ENCODE data around the gene PRPF38A.
A peak's percentile ranks its signal among the peaks of the same experiment; 100 is the strongest.

PRPF38A gene

GRCh38 chr1:52404116-52404974 lies at the start of gene PRPF38A, which contains the start of gene ORC1:
Gene PRPF38A (plus strand): TSS chr1:52404602. CDS start chr1:52404750, 148 bp downstream.
Gene ORC1 (minus strand): TSS chr1:52404423. CDS start chr1:52402223, 2,200 bp downstream.
- H3K27me3 ChIP-seq (ENCODE audit: control insufficient read depth, insufficient read depth, low read length) = no peaks in the 10 kb centered on the region
- no peaks in the 10 kb centered on the region for H3K9me3 ChIP-seq (ENCODE audit: control insufficient read depth, low read length)
- peak within 1 kb of the TSS; percentile 91 for H3K4me3 ChIP-seq (ENCODE audit: low read length)
- H3K9ac ChIP-seq (ENCODE audit: low read length) = peak within 1 kb of the TSS; percentile 94
- peaks cover 12% of the 10 kb centered on the region for H3K4me1 ChIP-seq (ENCODE audit: control insufficient read depth, insufficient read depth, low read length)
- H3K36me3 ChIP-seq (ENCODE audit: control insufficient read depth, insufficient read depth, low read length) = no peaks in the 10 kb centered on the region

- no peak overlapping the region for H3K9ac ChIP-seq (ENCODE audit: low read length)
- H3K36me3 ChIP-seq (ENCODE audit: control insufficient read depth, insufficient read depth, low read length) = peaks cover 47% of the 10 kb centered on the region
Observed at GRCh38 chr1:52355436-52355835, 49.0 kb upstream of the PRPF38A start.

GRCh38 chr1:52355847-52356505 lies 48.4 kb upstream of the PRPF38A start:
- no peaks in the 10 kb centered on the region for H3K9me3 ChIP-seq (ENCODE audit: control insufficient read depth, low read length)
- peaks cover 52% of the 10 kb centered on the region for H3K36me3 ChIP-seq (ENCODE audit: control insufficient read depth, insufficient read depth, low read length)
- H3K4me3 ChIP-seq (ENCODE audit: low read length) = no peak overlapping the region
- H3K9ac ChIP-seq (ENCODE audit: low read length) = no peak overlapping the region
- H3K27me3 ChIP-seq (ENCODE audit: control insufficient read depth, insufficient read depth, low read length) = no peaks in the 10 kb centered on the region
- H3K4me1 ChIP-seq (ENCODE audit: control insufficient read depth, insufficient read depth, low read length) = no peaks in the 10 kb centered on the region

More at GRCh38 chr1:52355436-52355835, 49.0 kb upstream of the PRPF38A start:
- Histone ChIP-seq H3K4me1 (ENCODE audit: control insufficient read depth, insufficient read depth, low read length) (peaks cover 5% of the 10 kb centered on the region), H3K9me3 (ENCODE audit: control insufficient read depth, low read length) (no peaks in the 10 kb centered on the region), H3K27me3 (ENCODE audit: control insufficient read depth, insufficient read depth, low read length) (no peaks in the 10 kb centered on the region), H3K4me3 (ENCODE audit: low read length) (no peak overlapping the region)

- no peaks in the 10 kb centered on the region for H3K27me3 ChIP-seq (ENCODE audit: control insufficient read depth, insufficient read depth, low read length)
- H3K9me3 ChIP-seq (ENCODE audit: control insufficient read depth, low read length) = no peaks in the 10 kb centered on the region
- H3K9ac ChIP-seq (ENCODE audit: low read length) = no peak overlapping the region
- no peak overlapping the region for H3K4me3 ChIP-seq (ENCODE audit: low read length)
- H3K36me3 ChIP-seq (ENCODE audit: control insufficient read depth, insufficient read depth, low read length) = peaks cover 60% of the 10 kb centered on the region
- no peaks in the 10 kb centered on the region for H3K4me1 ChIP-seq (ENCODE audit: control insufficient read depth, insufficient read depth, low read length)
Observed at GRCh38 chr1:52356818-52357355, 47.5 kb upstream of the PRPF38A start.

GRCh38 chr1:52357397-52357796 lies 47.0 kb upstream of the PRPF38A start:
- Histone ChIP-seq H3K4me3 (ENCODE audit: low read length) (no peak overlapping the region), H3K4me1 (ENCODE audit: control insufficient read depth, insufficient read depth, low read length) (no peaks in the 10 kb centered on the region), H3K36me3 (ENCODE audit: control insufficient read depth, insufficient read depth, low read length) (peaks cover 62% of the 10 kb centered on the region), H3K9ac (ENCODE audit: low read length) (no peak overlapping the region), H3K27me3 (ENCODE audit: control insufficient read depth, insufficient read depth, low read length) (no peaks in the 10 kb centered on the region), H3K9me3 (ENCODE audit: control insufficient read depth, low read length) (no peaks in the 10 kb centered on the region)

GRCh38 chr1:52358851-52359497 lies 45.4 kb upstream of the PRPF38A start:
- no peak overlapping the region for H3K4me3 ChIP-seq (ENCODE audit: low read length)
- no peaks in the 10 kb centered on the region for H3K9me3 ChIP-seq (ENCODE audit: control insufficient read depth, low read length)
- peaks cover 65% of the 10 kb centered on the region for H3K36me3 ChIP-seq (ENCODE audit: control insufficient read depth, insufficient read depth, low read length)

GRCh38 chr1:52359676-52360594 lies 44.5 kb upstream of the PRPF38A start:
- no peaks in the 10 kb centered on the region for H3K27me3 ChIP-seq (ENCODE audit: control insufficient read depth, insufficient read depth, low read length)
- no peak overlapping the region for H3K9ac ChIP-seq (ENCODE audit: low read length)
- H3K4me1 ChIP-seq (ENCODE audit: control insufficient read depth, insufficient read depth, low read length) = peaks cover 10% of the 10 kb centered on the region
- no peak overlapping the region for H3K4me3 ChIP-seq (ENCODE audit: low read length)
- H3K36me3 ChIP-seq (ENCODE audit: control insufficient read depth, insufficient read depth, low read length) = peaks cover 65% of the 10 kb centered on the region
- H3K9me3 ChIP-seq (ENCODE audit: control insufficient read depth, low read length) = no peaks in the 10 kb centered on the region

More at GRCh38 chr1:52358851-52359497, 45.4 kb upstream of the PRPF38A start:
- Histone ChIP-seq H3K9ac (ENCODE audit: low read length) (no peak overlapping the region), H3K27me3 (ENCODE audit: control insufficient read depth, insufficient read depth, low read length) (no peaks in the 10 kb centered on the region), H3K4me1 (ENCODE audit: control insufficient read depth, insufficient read depth, low read length) (no peaks in the 10 kb centered on the region)

- H3K9me3 ChIP-seq (ENCODE audit: control insufficient read depth, low read length) = no peaks in the 10 kb centered on the region
- H3K4me3 ChIP-seq (ENCODE audit: low read length) = no peak overlapping the region
- H3K36me3 ChIP-seq (ENCODE audit: control insufficient read depth, insufficient read depth, low read length) = peaks cover 61% of the 10 kb centered on the region
- H3K4me1 ChIP-seq (ENCODE audit: control insufficient read depth, insufficient read depth, low read length) = peaks cover 14% of the 10 kb centered on the region
- no peak overlapping the region for H3K9ac ChIP-seq (ENCODE audit: low read length)
- no peaks in the 10 kb centered on the region for H3K27me3 ChIP-seq (ENCODE audit: control insufficient read depth, insufficient read depth, low read length)
Observed at GRCh38 chr1:52360595-52360968, 43.8 kb upstream of the PRPF38A start.

- Histone ChIP-seq H3K9me3 (ENCODE audit: control insufficient read depth, low read length) (no peaks in the 10 kb centered on the region), H3K4me1 (ENCODE audit: control insufficient read depth, insufficient read depth, low read length) (peaks cover 14% of the 10 kb centered on the region), H3K27me3 (ENCODE audit: control insufficient read depth, insufficient read depth, low read length) (no peaks in the 10 kb centered on the region), H3K9ac (ENCODE audit: low read length) (no peak overlapping the region), H3K4me3 (ENCODE audit: low read length) (no peak overlapping the region), H3K36me3 (ENCODE audit: control insufficient read depth, insufficient read depth, low read length) (peaks cover 28% of the 10 kb centered on the region)
Observed at GRCh38 chr1:52364235-52364839, 40.1 kb upstream of the PRPF38A start.

- peaks cover 14% of the 10 kb centered on the region for H3K4me1 ChIP-seq (ENCODE audit: control insufficient read depth, insufficient read depth, low read length)
- H3K27me3 ChIP-seq (ENCODE audit: control insufficient read depth, insufficient read depth, low read length) = no peaks in the 10 kb centered on the region
- peak overlapping the region; percentile 77 for H3K4me3 ChIP-seq (ENCODE audit: low read length)
- peaks cover 20% of the 10 kb centered on the region for H3K36me3 ChIP-seq (ENCODE audit: control insufficient read depth, insufficient read depth, low read length)
- peak overlapping the region; percentile 93 for H3K9ac ChIP-seq (ENCODE audit: low read length)
- no peaks in the 10 kb centered on the region for H3K9me3 ChIP-seq (ENCODE audit: control insufficient read depth, low read length)
Observed at GRCh38 chr1:52365071-52365745, 39.2 kb upstream of the PRPF38A start.
